ENCODE data around the gene TNNC2. TPM values are rescaled to one million over a fixed set of nuclear protein-coding genes. Genes with fewer than 3 reads are reported as not detected.

TNNC2 gene
- total and polyA plus RNA-seq, 9 of the 15 experiments (the other 6 are each of a cell fraction or from before 2014, with no cell fraction given) = not detected

DNA sequence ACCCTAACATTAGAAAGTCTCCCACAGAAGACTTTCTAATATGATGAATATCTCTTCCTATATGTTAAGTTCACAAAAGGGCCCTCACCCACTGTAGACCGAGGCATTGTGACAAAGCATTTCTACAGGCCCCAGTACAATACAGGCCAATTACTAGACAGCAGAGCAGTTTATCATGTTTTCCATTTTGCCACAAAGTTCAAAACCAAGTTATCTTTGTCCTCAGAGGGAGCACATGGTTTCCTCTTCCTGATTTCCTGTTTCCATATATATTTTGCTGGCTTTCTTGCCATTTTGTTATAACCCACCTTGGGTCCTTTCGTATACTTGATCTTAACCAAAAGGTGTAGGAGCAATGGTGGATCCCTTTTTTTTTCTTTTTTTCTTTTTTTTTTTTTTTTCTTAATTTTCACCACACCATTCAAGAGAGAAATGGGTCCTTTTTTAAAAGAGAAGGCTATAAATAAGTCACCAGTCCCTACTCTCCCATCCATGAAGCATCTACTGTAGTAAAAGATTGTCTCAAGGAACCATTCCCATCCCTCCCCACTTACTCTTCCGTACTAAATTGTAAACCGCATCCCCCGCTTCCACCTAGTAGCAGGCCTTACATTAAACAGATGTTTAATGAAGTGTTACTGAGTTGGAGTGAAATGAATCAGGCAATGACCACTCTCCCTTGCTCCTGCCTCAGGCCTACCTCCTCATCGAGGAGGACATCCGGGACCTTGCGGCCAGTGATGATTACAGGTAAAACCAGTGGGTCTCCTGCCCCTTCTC, 16.7 kb downstream of the TNNC2 start (continued):
- peak in 1 of 2 experiments; percentile 33; a peak in 1 of 4 replicates for TF ChIP-seq FOXK2 (conservative IDR thresholded peaks at IDR 0.05 in 1 of 2, IDR thresholded peaks at IDR 0.05 in 1 of 2; ENCODE audit: low read depth in 2 of 2)
- TF ChIP-seq MAFF (IDR thresholded peaks at IDR 0.05; ENCODE audit: low read length) = peak; percentile 44; the same call in 1 of the 2 replicates
- peak; percentile 46; the same call in 1 of the 2 replicates for TF ChIP-seq NCOR1 (IDR thresholded peaks at IDR 0.05)
- TF ChIP-seq ARID1B (IDR thresholded peaks at IDR 0.05) = peak; percentile 54
- no peak for TF ChIP-seq BRCA1 (IDR thresholded peaks at IDR 0.05)
- no peak for TF ChIP-seq BRCA1 (CRISPR knock-in tag; IDR thresholded peaks at IDR 0.05)
- TF ChIP-seq THRAP3 (IDR thresholded peaks at IDR 0.05; ENCODE audit: borderline replicate concordance) = no peak
- no peak for TF ChIP-seq TAF7 (tag; IDR thresholded peaks at IDR 0.05)
- TF ChIP-seq IRF2 (CRISPR knock-in tag; IDR thresholded peaks at IDR 0.05) = no peak
- TF ChIP-seq L3MBTL2 (IDR thresholded peaks at IDR 0.05) = peak; percentile 72; the same call in 1 of the 2 replicates
- peak; percentile 15; the same call in 1 of the 2 replicates for TF ChIP-seq MAFK (IDR thresholded peaks at IDR 0.05; ENCODE audit: low read length)
- TF ChIP-seq POLR2A (conservative IDR thresholded peaks at IDR 0.05) = no peak
- TF ChIP-seq SRSF1 (IDR thresholded peaks at IDR 0.05; ENCODE audit: low read depth, low read length) = no peak
- TF ChIP-seq NR2C1 (IDR thresholded peaks at IDR 0.05) = no peak
- 0 out of 2 replicates have a peak, but pooled peaks have one; percentile 14 for TF ChIP-seq NR2C1 (tag; IDR thresholded peaks at IDR 0.05)
- no peak for TF ChIP-seq TAF15 (IDR thresholded peaks at IDR 0.05; ENCODE audit: low read depth, low read length)
- peak; percentile 62; the same call in 1 of the 2 replicates for TF ChIP-seq SPI1 (IDR thresholded peaks at IDR 0.05; ENCODE audit: borderline replicate concordance, low read depth, low read length)
- TF ChIP-seq SOX6 (IDR thresholded peaks at IDR 0.05) = peak; percentile 53; the same call in 1 of the 2 replicates
- TF ChIP-seq ZNF75A (CRISPR knock-in tag; IDR thresholded peaks at IDR 0.05) = no peak
- no peak for TF ChIP-seq PCBP2 (IDR thresholded peaks at IDR 0.05; ENCODE audit: low read depth, low read length, poor library complexity, severe bottlenecking)
- TF ChIP-seq ZZZ3 (IDR thresholded peaks at IDR 0.05) = no peak
- peak; percentile 8; the same call in 1 of the 2 replicates for TF ChIP-seq PHB2 (IDR thresholded peaks at IDR 0.05; ENCODE audit: low read depth)
- peak; percentile 70; the same call in 1 of the 2 replicates for TF ChIP-seq DMBX1 (CRISPR knock-in tag; IDR thresholded peaks at IDR 0.05; ENCODE audit: borderline replicate concordance)
- peak in 1 of 2 experiments; percentile 39; a peak in 1 of 4 replicates for TF ChIP-seq MNT (conservative IDR thresholded peaks at IDR 0.05)
- 0 out of 2 replicates have a peak, but pooled peaks have one; percentile 43 for TF ChIP-seq SMAD3 (CRISPR knock-in tag; conservative IDR thresholded peaks at IDR 0.05)
- TF ChIP-seq ZNF699 (CRISPR knock-in tag; IDR thresholded peaks at IDR 0.05; ENCODE audit: insufficient replicate concordance) = no peak
- no peak for TF ChIP-seq GTF2E2 (tag; IDR thresholded peaks at IDR 0.05)
- no peak for TF ChIP-seq JUND (IDR thresholded peaks at IDR 0.05; ENCODE audit: borderline replicate concordance, low read depth, low read length)
- TF ChIP-seq JUND (tag; IDR thresholded peaks at IDR 0.05; ENCODE audit: borderline replicate concordance, low read depth, low read length) = peak; percentile 35; the same call in 1 of the 3 replicates
- no peak for TF ChIP-seq POLR2AphosphoS5 (IDR thresholded peaks at IDR 0.05; ENCODE audit: control insufficient read depth, insufficient read depth, low read depth, low read length)
- 0 out of 2 replicates have a peak, but pooled peaks have one; percentile 30 for TF ChIP-seq DPF2 (IDR thresholded peaks at IDR 0.05)

Measured in K562 (cell line).